Hepatocyte (in vitro differentiated cells): ENCODE results near the gene DNTT. TPM values are rescaled to one million over a fixed set of nuclear protein-coding genes. Genes with fewer than 3 reads are reported as not detected.

Experiments
- DNase-seq: peaks from one replicate; pipeline ENCODE4 v3.0.0-alpha.2; 2016; ENCODE audit warnings: low spot score
- H2AFZ ChIP-seq: fragments of 200-600 bp; sonication (generic); 2 replicates; pipeline ENCODE4 v1.6.0; 2016; ENCODE audit warnings: antibody characterized with exemption, mild to moderate bottlenecking
- H3K27ac ChIP-seq: fragments of 200-600 bp; sonication (generic); 2 replicates; pipeline ENCODE4 v1.5.1; 2016; ENCODE audit warnings: mild to moderate bottlenecking
- H3K27me3 ChIP-seq: fragments of 200-600 bp; sonication (generic); 2 replicates; pipeline ENCODE4 v1.6.1; 2016
- H3K36me3 ChIP-seq: fragments of 200-600 bp; sonication (generic); replicated peaks from 2 replicates; pipeline ENCODE4 v1.5.1; 2016; ENCODE audit warnings: low read depth; ENCODE audit not compliant: insufficient read depth
- H3K4me1 ChIP-seq: fragments of 200-600 bp; sonication (generic); 2 replicates; pipeline ENCODE4 v1.5.1; 2016; ENCODE audit warnings: mild to moderate bottlenecking, moderate library complexity; ENCODE audit not compliant: insufficient read depth
- H3K4me2 ChIP-seq: fragments of 200-600 bp; sonication (generic); 2 replicates; pipeline ENCODE4 v1.6.0; 2016
- H3K4me3 ChIP-seq: fragments of 200-600 bp; sonication (generic); 2 replicates; pipeline ENCODE4 v1.5.1; 2016; ENCODE audit warnings: mild to moderate bottlenecking
- H3K79me2 ChIP-seq: fragments of 200-600 bp; sonication (generic); 2 replicates; pipeline ENCODE4 v1.6.0; 2017; ENCODE audit warnings: mild to moderate bottlenecking
- H3K9me2 ChIP-seq: fragments of 200-600 bp; sonication (generic); replicated peaks from 2 replicates; pipeline ENCODE4 v1.6.0; 2017; ENCODE audit warnings: mild to moderate bottlenecking; ENCODE audit not compliant: insufficient read depth
- H3K9me3 ChIP-seq: fragments of 200-600 bp; sonication (generic); 2 replicates; pipeline ENCODE4 v1.5.1; 2016; ENCODE audit warnings: low read depth, mild to moderate bottlenecking
- H4K20me1 ChIP-seq: fragments of 200-600 bp; sonication (generic); 2 replicates; pipeline ENCODE4 v1.6.0; 2016; ENCODE audit warnings: mild to moderate bottlenecking; ENCODE audit not compliant: insufficient read depth, poor library complexity, severe bottlenecking
- EZH2 ChIP-seq: fragments of 200-600 bp; sonication (generic); IDR thresholded peaks from 2 replicates; pipeline ENCODE4 v1.6.1; 2016; ENCODE audit warnings: antibody characterized with exemption, mild to moderate bottlenecking, borderline replicate concordance
- EZH2phosphoT487 ChIP-seq: fragments of 200-600 bp; sonication (generic); IDR thresholded peaks from one replicate; pipeline ENCODE4 v1.6.1; 2018; ENCODE audit warnings: antibody characterized with exemption, mild to moderate bottlenecking, low read depth, moderate library complexity; ENCODE audit not compliant: unreplicated experiment, severe bottlenecking
- WGBS: methylation state at CpG from one replicate; pipeline ENCODE4 v1.1.6; 2016; ENCODE audit warnings: low lambda C conversion rate; ENCODE audit errors: missing lambda C conversion rate; 5-methylcytosine and 5-hydroxymethylcytosine counted together
- polyA plus RNA-seq: library from polyadenylated mRNA; unstranded; fragments of >200 nt; fragmentation: Nextera tagmentation; extraction: Ambion mirVana; gene quantifications from 2 replicates; pipeline ENCODE4 v1.2.1, GENCODE V29; 2016
- total RNA-seq: library from RNA; depleted of rRNA; stranded (reverse); fragments of >200 nt; gene quantifications from 2 replicates; pipeline ENCODE4 v1.2.3, GENCODE V29; 2014
- TF ChIP-seq, protein P1 (sequence below): fragments of 200-600 bp; sonication (generic); IDR thresholded peaks from 2 replicates; pipeline ENCODE4 v1.5.1; 2016; ENCODE audit warnings: antibody characterized with exemption, mild to moderate bottlenecking; ENCODE audit not compliant: poor library complexity

The DNTT gene
- total and polyA plus RNA-seq, 2 experiments from 2014 or later: 0.10 TPM; not detected in 1

- H3K9me3 ChIP-seq: no peaks in the 10 kb centered on the region
- H2AFZ ChIP-seq: no peak overlapping the region
- no peak overlapping the region for H3K4me3 ChIP-seq
- H4K20me1 ChIP-seq: no peaks in the 10 kb centered on the region
- no peak overlapping the region for H3K4me2 ChIP-seq
- H3K79me2 ChIP-seq: peaks cover 15% of the 10 kb centered on the region
- DNase-seq: no peak
- peaks cover 27% of the 10 kb centered on the region for H3K4me1 ChIP-seq
- WGBS: 79% methylated on average over 6 of the region's 6 CpGs
- H3K27me3 ChIP-seq: no peaks in the 10 kb centered on the region
- H3K9me2 ChIP-seq: no peaks in the 10 kb centered on the region
- H3K27ac ChIP-seq: no peak overlapping the region
- H3K36me3 ChIP-seq: no peaks in the 10 kb centered on the region
- no peak for TF ChIP-seq EZH2phosphoT487
- TF ChIP-seq EZH2: no peak
- TF ChIP-seq, protein P1, sequence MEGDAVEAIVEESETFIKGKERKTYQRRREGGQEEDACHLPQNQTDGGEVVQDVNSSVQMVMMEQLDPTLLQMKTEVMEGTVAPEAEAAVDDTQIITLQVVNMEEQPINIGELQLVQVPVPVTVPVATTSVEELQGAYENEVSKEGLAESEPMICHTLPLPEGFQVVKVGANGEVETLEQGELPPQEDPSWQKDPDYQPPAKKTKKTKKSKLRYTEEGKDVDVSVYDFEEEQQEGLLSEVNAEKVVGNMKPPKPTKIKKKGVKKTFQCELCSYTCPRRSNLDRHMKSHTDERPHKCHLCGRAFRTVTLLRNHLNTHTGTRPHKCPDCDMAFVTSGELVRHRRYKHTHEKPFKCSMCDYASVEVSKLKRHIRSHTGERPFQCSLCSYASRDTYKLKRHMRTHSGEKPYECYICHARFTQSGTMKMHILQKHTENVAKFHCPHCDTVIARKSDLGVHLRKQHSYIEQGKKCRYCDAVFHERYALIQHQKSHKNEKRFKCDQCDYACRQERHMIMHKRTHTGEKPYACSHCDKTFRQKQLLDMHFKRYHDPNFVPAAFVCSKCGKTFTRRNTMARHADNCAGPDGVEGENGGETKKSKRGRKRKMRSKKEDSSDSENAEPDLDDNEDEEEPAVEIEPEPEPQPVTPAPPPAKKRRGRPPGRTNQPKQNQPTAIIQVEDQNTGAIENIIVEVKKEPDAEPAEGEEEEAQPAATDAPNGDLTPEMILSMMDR: no peak
These were observed 38.0 kb upstream of the DNTT start for GRCh38 chr10:96266118-96266770.

- H3K27me3 ChIP-seq: no peaks in the 10 kb centered on the region
- H2AFZ ChIP-seq: no peak overlapping the region
- H3K36me3 ChIP-seq: no peaks in the 10 kb centered on the region
- H3K27ac ChIP-seq: no peak overlapping the region
- H3K4me3 ChIP-seq: no peak overlapping the region
- H3K9me3 ChIP-seq: no peaks in the 10 kb centered on the region
- TF ChIP-seq EZH2phosphoT487 (no peak), EZH2 (no peak)
- TF ChIP-seq, protein P1: no peak
- peaks cover 32% of the 10 kb centered on the region for H3K4me1 ChIP-seq
- no peaks in the 10 kb centered on the region for H4K20me1 ChIP-seq
- no peaks in the 10 kb centered on the region for H3K9me2 ChIP-seq
- WGBS: 73% methylated on average over 4 of the region's 4 CpGs
- peaks cover 15% of the 10 kb centered on the region for H3K79me2 ChIP-seq
- H3K4me2 ChIP-seq: no peak overlapping the region
- peak; percentile 44 for DNase-seq
These were observed 37.0 kb upstream of the DNTT start for GRCh38 chr10:96267234-96267705.

DNA sequence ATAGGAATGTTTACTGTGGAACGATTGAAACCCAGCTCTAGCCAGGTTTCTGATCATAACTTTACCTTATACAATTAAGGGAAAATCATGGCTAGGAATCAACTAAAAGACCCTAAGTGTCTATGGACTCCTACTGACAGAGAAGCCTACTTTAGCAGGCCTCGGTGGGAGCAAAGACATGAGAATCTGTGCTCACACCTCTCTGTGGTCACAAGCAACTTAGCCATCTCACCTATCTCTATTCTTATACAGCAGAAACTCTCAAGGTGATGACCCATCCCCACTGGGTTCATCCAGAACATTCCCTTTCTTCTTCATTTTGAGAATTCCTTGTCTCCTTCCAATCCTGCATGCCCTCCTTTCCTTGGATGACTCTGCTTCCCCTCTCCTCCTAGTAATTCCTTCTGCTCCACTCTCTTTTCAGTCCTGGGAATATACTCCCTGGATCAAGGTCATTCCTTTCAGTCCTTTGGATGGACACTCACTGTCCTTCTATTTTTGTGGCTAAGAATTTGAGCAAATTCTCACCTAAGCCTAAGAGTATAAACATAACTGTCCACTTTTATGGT is 35.8 kb upstream of the DNTT start:
- Histone ChIP-seq H3K4me2 (peak overlapping the region; percentile 63), H3K9me3 (no peaks in the 10 kb centered on the region), H3K27me3 (no peaks in the 10 kb centered on the region), H3K79me2 (peaks cover 15% of the 10 kb centered on the region), H3K27ac (no peak overlapping the region), H3K36me3 (no peaks in the 10 kb centered on the region), H3K4me3 (no peak overlapping the region), H3K4me1 (peaks cover 35% of the 10 kb centered on the region), H3K9me2 (no peaks in the 10 kb centered on the region), H4K20me1 (no peaks in the 10 kb centered on the region), H2AFZ (no peak overlapping the region)
- WGBS: 71% methylated on average over 2 of the region's 2 CpGs
- DNase-seq: no peak
- no peak for TF ChIP-seq EZH2
- TF ChIP-seq EZH2phosphoT487: no peak
- TF ChIP-seq, protein P1: no peak
